Stomach (tissue), 4 donors: Measurements from ENCODE around the gene CEBPZ.

ENCODE experiments used
- CTCF ChIP-seq, 7 experiments: fragments of 450-650 bp in 4 of 7; fragments of 200-600 bp in 3 of 7; sonication (generic) in 3 of 7; IDR thresholded peaks; one replicate each; pipeline ENCODE4 v1.5.1; 2016 to 2019; ENCODE audit warnings: antibody characterized with exemption in 7 of 7, control low read depth in 2 of 7, mild to moderate bottlenecking in 1 of 7
- EP300 ChIP-seq: sonication (generic); formaldehyde crosslinking; IDR thresholded peaks from one replicate; pipeline ENCODE4 v1.6.1; 2017; ENCODE audit warnings: antibody characterized with exemption
- POLR2A ChIP-seq, 4 donors: fragments of 450-650 bp; IDR thresholded peaks; one replicate each; pipeline ENCODE4 v1.6.1; 2016; ENCODE audit warnings: antibody characterized with exemption in 4 of 4, control low read depth in 2 of 4, mild to moderate bottlenecking in 1 of 4, moderate library complexity in 1 of 4
- POLR2AphosphoS5 ChIP-seq, 3 donors: sonication (generic); formaldehyde crosslinking; IDR thresholded peaks; one replicate each; pipeline ENCODE4 v1.6.1; 2016; ENCODE audit warnings: antibody characterized with exemption in 3 of 3

DNA sequence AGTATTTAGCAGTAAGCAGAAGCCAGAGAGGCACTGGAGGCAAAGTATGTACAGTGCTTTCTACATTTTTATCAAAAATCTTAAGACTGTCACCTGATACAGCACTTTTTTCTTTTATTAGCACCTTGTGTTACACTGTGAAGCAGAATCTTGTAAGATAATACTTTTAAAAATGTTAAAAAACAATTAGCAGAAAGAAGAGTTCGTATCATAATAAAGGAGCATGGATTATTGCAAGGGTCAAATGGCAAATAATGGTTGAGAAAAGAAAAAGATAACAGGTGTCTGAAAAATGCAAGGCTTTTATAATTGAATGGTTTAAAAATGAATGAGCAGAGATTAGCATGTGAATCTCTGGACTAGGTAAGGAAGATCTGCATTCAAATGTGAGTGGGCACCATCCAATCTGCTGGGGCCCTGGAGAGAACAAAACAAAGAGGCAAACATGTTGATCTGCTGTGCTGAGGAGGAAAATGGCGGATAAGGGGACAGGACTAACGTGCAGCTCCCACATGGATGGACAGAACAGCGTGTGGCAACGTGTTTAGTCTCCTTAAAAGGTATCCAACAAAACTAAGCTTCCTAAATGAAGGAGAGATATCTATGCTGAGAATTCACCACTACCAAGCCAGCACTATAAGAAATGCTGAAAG is 25.6 kb downstream of the CEBPZ start:
- no peak for TF ChIP-seq CTCF (IDR thresholded peaks at IDR 0.05)
- TF ChIP-seq EP300, result no peak
- no peak for TF ChIP-seq POLR2A (IDR thresholded peaks at IDR 0.05)
- no peak for TF ChIP-seq POLR2AphosphoS5 (IDR thresholded peaks at IDR 0.05)
